GM12892 (cell line): Measurements from ENCODE around the gene STN1.

ENCODE experiments used
- POLR2A ChIP-seq: IDR thresholded peaks from 2 replicates; pipeline ENCODE4 v1.6.1; 2011; ENCODE audit warnings: low read depth, low read length, control low read depth
- TAF1 ChIP-seq: IDR thresholded peaks from 2 replicates; pipeline ENCODE4 v1.6.1; 2011; ENCODE audit warnings: low read depth, mild to moderate bottlenecking, control low read depth, low read length, borderline replicate concordance

DNA sequence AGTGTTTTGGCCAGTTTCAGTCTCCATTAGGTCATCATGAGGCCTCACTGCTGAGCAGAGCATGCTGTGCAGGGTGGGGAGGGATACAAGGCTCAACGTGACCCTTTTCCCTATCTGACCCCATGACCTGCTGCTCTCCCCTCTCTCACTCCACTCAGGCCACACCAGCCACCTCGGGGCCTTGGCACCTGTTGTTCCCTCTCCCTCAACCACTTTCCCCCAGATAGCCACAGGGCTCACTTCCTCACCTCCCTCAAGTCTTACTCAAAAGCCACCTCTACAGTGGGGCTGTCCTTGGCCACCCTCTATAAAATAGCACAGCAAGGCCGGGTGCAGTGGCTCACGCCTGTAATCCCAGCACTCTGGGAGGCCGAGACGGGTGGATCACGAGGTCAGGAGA, 76.5 kb downstream of the STN1 start:
- TF ChIP-seq POLR2A: no peak
- no peak for TF ChIP-seq TAF1
